GM21737 (cell line): Measurements from ENCODE around the gene SLC6A13.

Experiments
- ATAC-seq: cut with Tn5 transposase; IDR thresholded peaks from one replicate; pipeline ENCODE4 v1.9.1; 2021; ENCODE audit warnings: mild to moderate bottlenecking, moderate library complexity; ENCODE audit not compliant: unreplicated experiment

SLC6A13 gene

DNA sequence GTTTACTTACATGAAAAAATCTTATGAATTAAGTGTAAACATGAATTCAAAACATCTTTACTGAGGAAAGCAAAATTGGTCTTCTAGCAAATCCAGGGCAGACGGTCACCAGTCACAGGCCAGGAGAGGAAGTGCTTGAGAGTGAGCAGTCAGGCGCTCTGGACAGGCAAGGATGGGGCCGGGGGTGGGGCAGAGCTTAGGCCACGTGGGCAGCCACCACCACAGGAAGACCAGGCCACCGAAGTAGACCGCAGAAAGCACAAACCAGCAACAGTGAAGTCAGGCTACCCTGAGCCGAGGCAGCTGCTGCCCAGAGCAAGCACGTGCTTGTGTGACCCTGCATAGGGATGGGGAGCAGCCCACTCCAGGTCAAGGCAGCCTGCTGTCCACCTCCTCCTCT is 82.2 kb downstream of the SLC6A13 start:
- ATAC-seq: no peak

DNA sequence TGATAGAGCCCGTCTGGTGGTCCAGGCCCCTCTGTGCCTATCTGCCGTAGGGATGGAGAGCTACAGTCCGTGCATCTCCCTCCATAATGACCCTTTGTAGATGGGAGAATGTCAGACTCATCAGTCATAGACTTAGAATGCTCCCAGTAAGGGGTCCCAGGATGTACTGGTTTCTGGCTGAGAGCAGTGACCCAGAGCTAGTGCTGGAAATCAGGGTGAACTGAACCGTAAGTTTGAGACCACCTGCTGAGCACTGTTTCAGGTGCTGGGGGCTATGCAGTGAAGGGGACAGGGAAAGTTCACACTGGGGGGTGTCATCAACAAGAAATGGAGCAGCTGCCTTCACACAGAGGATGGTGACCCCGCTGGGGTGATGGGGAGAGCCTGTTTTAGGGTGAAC is 82.8 kb downstream of the SLC6A13 start:
- no peak for ATAC-seq

DNA sequence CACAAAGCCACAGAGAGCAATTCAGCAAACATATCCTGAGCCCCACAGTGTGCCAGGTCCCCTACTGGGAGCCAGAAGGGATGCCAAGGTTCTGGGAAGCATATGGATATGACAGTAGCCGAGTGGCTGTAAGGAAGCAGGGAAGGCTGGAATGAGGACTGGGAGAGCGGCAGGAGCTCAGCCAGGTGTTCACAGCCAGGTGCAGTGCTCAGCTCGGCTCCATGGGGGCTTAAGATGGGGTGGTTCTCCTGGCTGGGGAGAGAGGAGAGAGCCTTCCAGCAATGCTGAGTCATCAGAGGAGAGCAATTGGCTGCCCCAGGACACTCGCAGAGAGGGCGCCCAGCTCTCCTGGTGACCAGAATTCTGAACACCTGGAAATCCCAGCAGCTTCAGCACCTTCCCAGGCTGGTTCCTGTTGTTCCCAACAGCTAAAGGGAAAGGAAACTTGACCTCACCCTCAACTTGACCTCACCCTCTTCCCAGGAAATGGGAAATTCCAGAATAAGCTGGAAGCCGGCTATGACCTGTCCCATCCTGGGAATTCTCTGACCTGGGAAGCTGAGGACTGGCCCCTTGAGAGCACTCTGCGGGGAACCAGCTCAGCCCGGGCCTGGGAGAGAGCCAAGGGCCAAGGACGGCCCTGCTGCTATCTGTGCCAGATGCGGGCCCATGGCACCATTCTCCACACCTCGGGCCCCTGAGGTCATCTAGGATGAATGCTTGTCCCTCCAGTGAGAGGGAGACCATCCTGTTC is 83.3 kb downstream of the SLC6A13 start:
- ATAC-seq: no peak

DNA sequence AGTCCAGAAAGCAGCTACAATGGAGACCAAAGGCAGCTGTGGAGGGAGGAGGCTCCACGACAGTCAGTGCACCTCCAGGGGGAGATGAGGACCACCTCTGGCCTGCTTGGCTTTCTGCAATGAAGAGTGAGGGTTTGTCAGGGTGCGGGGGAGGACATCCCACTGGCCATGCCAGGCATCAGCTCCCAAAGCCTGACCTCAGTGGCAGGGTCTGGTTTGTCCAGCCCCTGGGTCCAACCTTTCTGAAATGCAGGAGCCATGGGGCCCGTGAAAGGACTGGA is 83.9 kb downstream of the SLC6A13 start:
- ATAC-seq: no peak

DNA sequence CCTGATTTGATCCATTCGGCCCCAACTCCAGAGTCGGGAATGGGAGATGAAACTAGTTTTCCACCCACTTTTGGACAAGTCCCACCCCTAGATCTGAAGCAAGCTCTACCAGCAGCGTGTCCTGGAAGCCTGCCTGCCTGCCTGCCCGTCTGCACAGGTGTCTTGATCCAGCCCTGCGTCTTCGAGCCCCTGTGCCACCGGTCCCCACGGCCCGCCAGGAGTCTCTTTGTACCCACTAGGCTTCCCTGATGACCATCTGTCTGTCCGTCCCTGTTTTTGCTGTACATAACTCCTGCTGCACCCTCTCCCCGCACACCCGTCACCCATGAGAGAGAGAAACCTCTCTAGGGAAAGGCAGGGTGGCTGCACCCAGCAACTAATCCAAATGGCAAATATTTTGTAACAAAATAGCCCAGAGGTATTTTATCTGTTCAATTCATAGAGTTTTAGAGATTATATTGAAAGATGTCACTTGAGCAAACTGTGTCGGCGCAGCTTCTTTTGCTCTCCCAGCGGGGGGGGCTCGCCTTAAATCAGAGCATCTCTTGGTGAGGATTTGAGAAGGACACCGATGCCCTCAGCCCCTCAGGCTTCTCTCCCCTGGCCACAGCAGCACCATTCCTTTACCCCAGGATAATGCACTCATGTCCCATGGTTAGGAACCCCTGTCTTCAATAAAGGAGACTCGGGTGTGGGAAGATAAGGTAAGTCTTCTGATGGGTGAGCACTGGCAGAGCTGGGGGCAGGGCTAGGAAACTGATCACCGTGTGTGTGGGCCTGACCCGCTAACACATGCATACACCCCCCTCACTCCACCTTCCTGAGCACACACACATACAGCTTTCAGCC is 84.4 kb downstream of the SLC6A13 start:
- no peak for ATAC-seq

DNA sequence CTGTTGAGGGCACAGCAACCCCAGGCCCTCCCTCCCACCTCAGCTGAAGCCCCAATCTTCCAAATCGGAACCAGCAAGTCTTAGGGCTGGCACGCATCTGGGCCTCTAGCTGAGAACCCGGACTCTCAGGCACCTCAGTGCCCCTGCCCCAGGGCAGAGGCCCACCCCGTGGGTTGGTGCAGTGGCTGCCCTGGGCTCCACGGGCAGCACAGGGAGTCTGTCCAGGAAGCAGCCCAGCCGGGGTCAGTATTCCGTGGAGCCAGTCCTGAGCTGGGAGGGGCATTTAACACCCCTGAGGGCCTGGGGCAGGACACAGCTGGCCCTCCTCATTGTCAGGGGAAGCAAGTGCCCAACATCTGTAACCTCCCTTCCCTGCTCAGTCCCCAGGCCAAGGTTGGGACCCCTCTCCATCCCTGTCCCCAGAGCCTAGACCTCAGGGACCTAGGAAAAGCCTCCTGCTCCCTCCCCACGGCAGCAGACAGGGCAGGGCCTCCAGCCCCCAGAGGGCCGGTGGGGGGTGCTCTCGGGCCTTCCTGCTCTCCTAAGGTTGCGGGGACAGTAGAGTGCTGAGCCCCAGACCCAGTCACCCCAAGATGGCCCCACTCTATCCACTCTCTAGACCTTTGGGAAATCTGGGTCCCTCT is 85.2 kb downstream of the SLC6A13 start:
- ATAC-seq: no peak

DNA sequence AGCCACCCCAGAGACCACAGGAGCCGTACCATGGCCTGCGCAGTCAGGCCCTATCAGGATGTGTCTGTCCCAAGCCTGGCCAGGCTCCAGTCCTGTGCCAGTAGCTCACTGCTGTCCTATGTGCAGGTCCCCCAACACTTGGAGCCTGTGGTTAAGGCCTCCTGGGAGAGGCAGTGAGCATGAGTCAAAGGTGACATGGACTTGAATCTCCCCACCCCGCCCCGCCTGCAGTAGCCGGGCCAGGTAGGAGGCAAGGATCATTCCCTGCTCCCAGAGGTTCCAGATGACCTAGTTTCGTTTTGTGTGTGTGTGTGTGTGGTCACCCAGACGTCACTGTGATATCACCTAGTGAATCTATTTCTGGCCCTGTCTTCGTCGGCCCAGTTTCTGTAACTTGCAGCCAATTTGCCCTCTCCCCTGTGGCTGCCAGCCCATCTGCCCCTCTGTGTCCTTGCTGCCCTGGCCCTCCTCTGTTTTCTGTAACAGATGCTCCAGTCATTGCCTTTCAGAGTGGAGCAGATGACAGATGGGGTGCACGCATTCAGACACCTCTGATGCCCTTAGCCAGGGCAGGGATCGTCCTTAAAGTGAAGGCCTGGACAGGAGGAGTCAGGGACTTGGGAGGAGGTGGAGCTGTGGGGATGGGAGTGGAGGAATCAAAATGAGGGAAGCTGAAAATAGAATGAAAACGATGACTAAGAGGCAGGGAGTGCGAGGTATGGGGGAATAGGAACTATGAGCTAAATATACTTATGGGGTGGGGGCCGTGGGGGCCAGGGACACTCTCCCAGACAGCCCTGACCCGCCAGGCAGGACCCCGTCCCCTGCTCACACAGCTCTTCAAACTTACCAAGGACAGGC is 86.1 kb downstream of the SLC6A13 start:
- ATAC-seq: no peak

DNA sequence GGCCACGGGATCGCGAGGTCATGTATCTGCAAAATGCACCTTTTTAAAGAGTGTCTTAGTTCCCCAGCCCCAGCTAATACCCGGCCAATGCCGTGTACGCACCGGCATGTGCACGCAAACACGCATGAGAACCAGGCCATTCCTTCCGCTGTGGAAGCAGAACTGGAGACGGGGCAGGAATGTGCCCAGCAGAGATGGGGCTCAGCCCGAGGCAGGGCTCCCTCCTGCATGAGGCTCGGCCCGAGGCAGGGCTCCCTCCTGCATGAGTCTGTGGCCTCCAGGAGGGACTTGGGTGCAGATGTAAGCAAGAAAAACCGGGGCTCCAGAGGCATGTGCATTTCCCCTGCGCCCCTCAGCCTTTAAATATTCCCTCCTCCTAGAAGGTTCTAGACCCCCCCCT is 86.9 kb downstream of the SLC6A13 start:
- no peak for ATAC-seq

DNA sequence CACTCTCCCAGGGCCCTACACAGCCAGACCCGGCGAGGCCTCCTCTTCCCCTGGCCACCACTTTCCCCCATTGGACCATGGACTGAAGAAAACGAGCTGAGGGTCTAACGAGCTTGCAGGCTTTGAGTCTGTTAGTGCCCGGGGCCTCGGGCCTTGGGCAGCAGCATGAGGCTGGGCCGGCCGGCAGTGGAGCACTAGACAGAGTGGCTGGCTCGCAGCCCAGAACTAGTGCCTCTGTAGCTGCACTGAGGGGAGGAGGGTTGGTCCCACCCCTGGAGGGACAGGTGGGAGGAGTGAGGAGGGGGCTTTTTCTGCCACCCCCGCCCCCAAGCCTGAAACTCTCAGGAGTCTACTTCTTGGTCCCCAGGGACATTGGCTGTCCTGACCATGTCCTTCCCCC is 87.4 kb downstream of the SLC6A13 start:
- no peak for ATAC-seq

DNA sequence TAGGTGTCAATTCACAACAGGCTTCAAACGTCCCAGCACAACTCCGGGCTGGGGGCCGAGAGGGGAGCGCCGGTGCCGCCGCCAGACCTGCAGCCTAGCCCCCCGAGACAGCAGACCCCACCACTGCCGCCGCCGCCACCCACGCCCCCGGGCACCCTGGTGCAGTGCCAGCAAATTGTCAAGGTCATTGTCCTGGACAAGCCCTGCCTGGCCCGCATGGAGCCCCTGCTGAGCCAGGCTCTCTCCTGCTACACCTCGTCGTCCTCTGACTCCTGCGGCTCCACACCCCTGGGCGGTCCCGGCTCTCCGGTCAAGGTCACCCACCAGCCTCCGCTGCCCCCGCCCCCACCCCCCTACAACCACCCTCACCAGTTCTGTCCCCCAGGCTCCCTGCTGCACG is 88.0 kb downstream of the SLC6A13 start:
- ATAC-seq: no peak

DNA sequence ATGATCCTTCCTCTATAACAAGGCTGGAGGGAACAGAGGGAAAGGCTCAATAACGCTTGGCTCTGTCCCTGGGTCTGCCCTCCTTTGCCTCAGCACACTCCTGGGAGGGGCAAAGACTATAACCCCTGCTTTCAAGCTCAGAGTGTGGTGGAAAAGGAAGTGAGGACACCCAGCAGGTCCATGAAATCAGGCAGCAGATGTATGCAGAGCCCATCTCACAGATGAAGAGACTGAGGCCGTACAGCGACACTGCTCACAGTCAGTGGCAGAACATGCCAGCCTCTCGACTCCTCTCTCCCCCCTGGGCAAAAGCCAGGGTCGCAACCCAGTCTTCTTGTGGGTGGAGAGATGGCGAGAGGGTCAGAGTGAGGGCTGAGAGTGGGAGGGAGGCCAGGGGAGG is 88.5 kb downstream of the SLC6A13 start:
- ATAC-seq: no peak

DNA sequence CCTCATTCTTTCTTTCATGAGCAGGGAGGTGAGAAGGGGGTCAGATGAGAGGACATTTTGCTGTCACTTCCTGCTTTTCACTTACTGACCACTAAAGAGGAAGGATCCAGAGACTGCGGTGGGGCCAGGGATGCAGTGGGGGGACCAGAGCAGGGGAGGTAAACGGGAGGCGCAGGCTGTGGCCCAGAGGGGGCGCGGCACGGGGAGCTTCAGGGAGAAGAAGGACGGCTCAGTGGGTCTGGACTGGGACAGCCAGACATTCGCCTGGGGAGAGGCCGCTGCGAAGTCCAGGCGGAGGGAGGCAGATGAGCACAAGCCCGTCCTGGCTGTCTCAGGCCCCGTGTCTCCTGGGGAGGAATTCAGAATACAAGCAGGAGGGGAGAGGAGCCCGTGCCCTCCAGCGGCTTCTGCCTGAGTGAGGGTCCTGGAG is 89.9 kb downstream of the SLC6A13 start:
- no peak for ATAC-seq

DNA sequence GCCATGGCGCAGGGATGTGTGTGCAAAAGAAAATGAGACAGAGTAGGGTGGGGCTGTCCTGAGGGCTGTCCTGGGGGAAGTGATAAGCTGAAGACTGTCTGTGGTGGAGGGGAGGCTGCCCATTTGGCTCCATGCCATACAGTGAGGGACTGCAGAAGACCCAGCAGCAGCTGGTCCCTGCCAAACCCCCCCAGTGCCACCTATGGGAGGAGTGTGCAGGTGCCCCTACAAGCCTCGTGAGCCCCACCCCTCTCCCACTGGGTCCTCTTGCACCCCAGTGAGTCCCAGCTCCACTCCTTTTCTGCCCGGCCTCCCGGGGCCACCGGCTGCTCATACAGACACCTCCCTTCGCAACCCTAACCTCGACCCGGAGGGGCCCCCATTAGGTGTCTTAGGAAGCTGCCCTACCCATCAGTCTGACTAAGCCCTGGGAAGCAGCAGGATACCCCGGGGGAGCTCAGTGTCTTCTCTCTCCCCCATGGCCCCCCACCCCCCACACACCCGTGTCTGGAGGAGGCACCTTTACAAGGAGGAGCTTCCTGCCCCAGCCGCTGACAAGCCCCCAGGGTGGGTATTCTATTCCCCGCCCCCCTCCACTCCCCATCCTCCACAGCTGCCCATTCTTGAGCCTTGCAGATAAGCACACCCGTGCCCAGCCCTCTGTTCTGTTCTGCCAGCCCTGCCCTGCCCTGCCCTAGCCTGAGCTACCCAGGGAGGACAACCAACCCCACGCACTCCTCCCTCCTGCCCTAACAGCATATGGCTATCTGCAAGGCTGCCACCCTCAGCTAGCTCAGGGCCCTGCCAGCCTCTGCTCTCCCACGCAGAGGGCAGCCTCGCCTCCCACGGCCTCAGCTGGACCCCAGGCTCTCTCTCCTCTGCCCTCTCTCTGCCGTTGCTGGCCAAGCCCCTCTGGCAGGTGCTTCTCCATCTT is 90.6 kb downstream of the SLC6A13 start:
- no peak for ATAC-seq

DNA sequence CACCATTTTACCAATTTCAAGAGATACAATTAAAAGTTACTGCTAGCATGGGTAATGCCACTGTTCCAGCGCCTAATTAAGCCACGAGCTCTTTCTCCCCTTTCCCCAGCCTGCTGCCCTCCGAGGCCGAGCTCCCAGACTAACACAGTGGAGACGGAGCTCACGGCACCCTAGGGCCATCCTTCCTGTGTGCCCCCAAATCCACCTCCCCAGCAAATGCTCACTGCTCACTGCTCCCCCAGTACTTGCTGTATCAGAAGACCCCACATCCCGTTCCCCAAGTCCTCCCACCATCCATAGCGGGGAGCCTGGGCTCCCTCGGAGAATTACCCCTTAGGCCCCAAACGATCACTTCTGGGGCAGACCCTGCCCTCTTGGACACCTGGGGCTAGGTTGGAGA is 91.4 kb downstream of the SLC6A13 start:
- ATAC-seq: no peak
